Right atrium auricular region (tissue), 2 donors: Measurements from ENCODE around the gene GJA10. TPM values are rescaled to one million over a fixed set of nuclear protein-coding genes. Genes with fewer than 3 reads are reported as not detected.

Source experiments
- DNase-seq: peaks from one replicate; pipeline ENCODE4 v3.0.0-alpha.2; 2019; ENCODE audit warnings: low spot score
- H3K27ac ChIP-seq, 2 donors: fragments of 200-600 bp; sonication (generic); 1 replicate in 1 of 2; 2 replicates in 1 of 2; pipeline ENCODE4 v1.5.1; 2016 to 2019
- H3K27me3 ChIP-seq, 2 donors: fragments of 200-600 bp; sonication (generic); one replicate each; pipeline versions ENCODE4 v1.5.1 to v1.6.0; 2017 to 2019
- H3K36me3 ChIP-seq: fragments of 200-600 bp; sonication (generic); one replicate; pipeline ENCODE4 v1.5.1; 2016
- H3K4me1 ChIP-seq, 2 donors: fragments of 200-600 bp; sonication (generic); one replicate each; pipeline versions ENCODE4 v1.5.1 to v1.6.0; 2017 to 2019
- H3K4me3 ChIP-seq, 2 donors: fragments of 200-600 bp; sonication (generic); 1 replicate in 1 of 2; 2 replicates in 1 of 2; pipeline ENCODE4 v1.5.1; 2017 to 2019; ENCODE audit warnings: mild to moderate bottlenecking in 1 of 2, moderate library complexity in 1 of 2
- H3K9me3 ChIP-seq, 2 donors: fragments of 200-600 bp; sonication (generic); one replicate each; pipeline ENCODE4 v1.5.1; 2019
- total RNA-seq, 2 donors: library from RNA; depleted of rRNA; stranded (reverse); fragments of >200 nt; gene quantifications; one replicate each; pipeline ENCODE4 v1.1.0, GENCODE V29; 2016
- TF ChIP-seq, protein P1 (sequence below), 2 donors: fragments of 200-600 bp; sonication (generic); IDR thresholded peaks; one replicate each; pipeline ENCODE4 v1.5.1; 2019; ENCODE audit warnings: antibody characterized with exemption in 2 of 2

The GJA10 gene
- total RNA-seq, 2 donors from 2014 or later, result not detected

DNA sequence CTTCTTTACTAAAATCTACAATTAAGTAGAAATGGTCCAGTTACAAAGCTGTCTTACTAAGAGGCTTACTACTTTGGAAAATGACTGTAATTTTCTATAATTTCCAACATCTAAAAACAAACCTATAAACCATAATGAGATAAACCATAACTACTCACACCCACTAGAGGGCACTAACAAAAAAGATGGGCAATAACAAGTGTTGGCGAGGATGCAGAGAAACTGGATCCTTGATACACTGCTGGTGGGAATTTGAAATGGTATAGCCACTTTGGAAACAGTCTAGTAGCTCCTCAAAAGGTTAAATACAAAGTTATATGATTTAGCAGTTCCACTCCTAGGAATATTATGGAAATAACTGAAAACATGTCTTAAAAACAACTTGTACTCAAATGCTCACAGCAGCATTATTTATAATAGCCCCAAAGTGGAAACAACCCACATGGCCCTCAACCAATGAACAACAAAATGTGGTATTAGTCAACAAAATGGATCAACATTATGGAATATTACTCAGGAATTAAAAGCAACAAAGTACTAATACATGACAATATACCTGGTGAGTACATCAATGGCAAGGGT, 50.6 kb downstream of the GJA10 start:
- TF ChIP-seq, protein P1, sequence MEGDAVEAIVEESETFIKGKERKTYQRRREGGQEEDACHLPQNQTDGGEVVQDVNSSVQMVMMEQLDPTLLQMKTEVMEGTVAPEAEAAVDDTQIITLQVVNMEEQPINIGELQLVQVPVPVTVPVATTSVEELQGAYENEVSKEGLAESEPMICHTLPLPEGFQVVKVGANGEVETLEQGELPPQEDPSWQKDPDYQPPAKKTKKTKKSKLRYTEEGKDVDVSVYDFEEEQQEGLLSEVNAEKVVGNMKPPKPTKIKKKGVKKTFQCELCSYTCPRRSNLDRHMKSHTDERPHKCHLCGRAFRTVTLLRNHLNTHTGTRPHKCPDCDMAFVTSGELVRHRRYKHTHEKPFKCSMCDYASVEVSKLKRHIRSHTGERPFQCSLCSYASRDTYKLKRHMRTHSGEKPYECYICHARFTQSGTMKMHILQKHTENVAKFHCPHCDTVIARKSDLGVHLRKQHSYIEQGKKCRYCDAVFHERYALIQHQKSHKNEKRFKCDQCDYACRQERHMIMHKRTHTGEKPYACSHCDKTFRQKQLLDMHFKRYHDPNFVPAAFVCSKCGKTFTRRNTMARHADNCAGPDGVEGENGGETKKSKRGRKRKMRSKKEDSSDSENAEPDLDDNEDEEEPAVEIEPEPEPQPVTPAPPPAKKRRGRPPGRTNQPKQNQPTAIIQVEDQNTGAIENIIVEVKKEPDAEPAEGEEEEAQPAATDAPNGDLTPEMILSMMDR (IDR thresholded peaks at IDR 0.05), result peak in 1 of 2 donors; percentile 43
- no peak for DNase-seq
- Histone ChIP-seq H3K36me3 (no peaks in the 10 kb centered on the region), H3K4me3 (no peak overlapping the region), H3K27ac (no peak overlapping the region), H3K9me3 (no peaks in the 10 kb centered on the region), H3K4me1 (no peaks in the 10 kb centered on the region), H3K27me3 (no peaks in the 10 kb centered on the region)

Other genes starting within 250 kb of the GJA10 start
- 10 to 100 TPM; 15.2 to 17.4 TPM for gene MDN1, start 74.7 kb upstream of the GJA10 start, total RNA-seq
- gene CASP8AP2, start 64.6 kb upstream of the GJA10 start, total RNA-seq, result 1 to 10 TPM; 9.2 to 9.3 TPM